Activated gamma-delta T cell treated with anti-CD3 and anti-CD28 coated beads, Interleukin-2, amount 50 U/mL, for 16 hours (primary cell): ENCODE data around the gene MTF2.

ENCODE experiments used
- DNase-seq: peaks from one replicate; pipeline ENCODE4 v3.0.0-alpha.2; 2020; ENCODE audit warnings: low read depth

Gene MTF2

DNA sequence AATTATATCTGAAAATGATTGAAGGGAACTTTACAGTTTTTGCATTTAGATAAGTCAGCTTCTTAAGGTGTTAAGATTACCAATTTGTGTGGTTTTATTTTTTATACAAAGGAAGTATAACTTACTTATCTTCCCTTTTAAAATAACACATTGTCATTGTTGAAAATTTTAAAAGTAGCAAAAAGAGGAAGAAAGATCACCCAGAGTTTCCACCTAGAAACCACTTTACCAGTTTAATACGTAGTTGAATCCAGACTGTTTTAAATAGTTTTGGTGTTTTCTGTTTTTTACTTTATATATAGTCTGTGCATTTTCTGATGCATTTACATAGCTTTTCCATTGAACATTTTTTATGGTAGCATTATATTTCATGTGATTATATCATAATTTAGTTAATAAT is 107.6 kb downstream of the MTF2 start:
- no peak for DNase-seq
